GM19397 (cell line): ENCODE data around the gene LRMDA.

Experiments
- ATAC-seq: cut with Tn5 transposase; IDR thresholded peaks from one replicate; pipeline ENCODE4 v1.9.1; 2021; ENCODE audit warnings: mild to moderate bottlenecking, moderate library complexity; ENCODE audit not compliant: unreplicated experiment

Gene LRMDA

GRCh38 chr10:76001461-76001860, 570.0 kb downstream of the LRMDA start:
- ATAC-seq, result no peak

GRCh38 chr10:76002262-76002854, 570.9 kb downstream of the LRMDA start:
- no peak for ATAC-seq

GRCh38 chr10:76007667-76008181, 576.3 kb downstream of the LRMDA start:
- ATAC-seq, result no peak

GRCh38 chr10:76009531-76009930, 578.1 kb downstream of the LRMDA start:
- no peak for ATAC-seq

- no peak for ATAC-seq
These were observed 579.3 kb downstream of the LRMDA start for GRCh38 chr10:76010703-76011102.

- ATAC-seq, result no peak
These were observed 581.4 kb downstream of the LRMDA start for GRCh38 chr10:76012716-76013327.

- no peak for ATAC-seq
These were observed 583.8 kb downstream of the LRMDA start for GRCh38 chr10:76015245-76015644.

GRCh38 chr10:76017026-76017732, 585.8 kb downstream of the LRMDA start:
- no peak for ATAC-seq

- no peak for ATAC-seq
These were observed 586.5 kb downstream of the LRMDA start for GRCh38 chr10:76017733-76018433.

- ATAC-seq, result no peak
These were observed 589.2 kb downstream of the LRMDA start for GRCh38 chr10:76020630-76021029.

- no peak for ATAC-seq
These were observed 590.0 kb downstream of the LRMDA start for GRCh38 chr10:76021398-76021797.

GRCh38 chr10:76022366-76022765, 590.9 kb downstream of the LRMDA start:
- ATAC-seq, result no peak

- no peak for ATAC-seq
These were observed 591.6 kb downstream of the LRMDA start for GRCh38 chr10:76023007-76023406.

GRCh38 chr10:76024460-76025123, 593.2 kb downstream of the LRMDA start:
- no peak for ATAC-seq

- no peak for ATAC-seq
These were observed 593.7 kb downstream of the LRMDA start for GRCh38 chr10:76025124-76025477.

GRCh38 chr10:76026176-76026771, 594.9 kb downstream of the LRMDA start:
- no peak for ATAC-seq

GRCh38 chr10:76026905-76027304, 595.5 kb downstream of the LRMDA start:
- ATAC-seq, result no peak

- no peak for ATAC-seq
These were observed 598.4 kb downstream of the LRMDA start for GRCh38 chr10:76029782-76030181.

GRCh38 chr10:76031099-76031498, 599.7 kb downstream of the LRMDA start:
- no peak for ATAC-seq
